Thyroid gland (tissue), 4 donors: ENCODE data around the gene MND1. TPM values are rescaled to one million over a fixed set of nuclear protein-coding genes. Genes with fewer than 3 reads are reported as not detected.
A peak's percentile ranks its signal among the peaks of the same experiment; 100 is the strongest.

Experiments used
- DNase-seq, 2 donors: peaks; one replicate each; pipeline ENCODE4 v3.0.0-alpha.2; 2019
- H3K27ac ChIP-seq, 3 donors: fragments of 200-600 bp; sonication (generic); 1 replicate in 2 of 3; 2 replicates in 1 of 3; pipeline ENCODE4 v1.5.1; 2016 to 2019; ENCODE audit warnings: mild to moderate bottlenecking in 1 of 3, moderate library complexity in 1 of 3
- H3K27me3 ChIP-seq: fragments of 200-600 bp; sonication (generic); one replicate; pipeline ENCODE4 v1.5.1; 2019
- H3K36me3 ChIP-seq, 2 donors: fragments of 200-600 bp; sonication (generic); one replicate each; pipeline ENCODE4 v1.5.1; 2016 to 2019
- H3K4me1 ChIP-seq, 2 donors: fragments of 200-600 bp; sonication (generic); one replicate each; pipeline ENCODE4 v1.5.1; 2017 to 2019
- H3K4me3 ChIP-seq, 3 donors: fragments of 200-600 bp; sonication (generic); replicated peaks in 1 of 3; 1 replicate in 2 of 3; 2 replicates in 1 of 3; pipeline ENCODE4 v1.5.1; 2016; ENCODE audit warnings: mild to moderate bottlenecking in 1 of 3
- H3K9me3 ChIP-seq: fragments of 200-600 bp; sonication (generic); one replicate; pipeline ENCODE4 v1.5.1; 2017
- CTCF ChIP-seq, 6 experiments: fragments of 200-600 bp in 3 of 6; fragments of 450-650 bp in 3 of 6; sonication (generic) in 3 of 6; IDR thresholded peaks; one replicate each; pipeline ENCODE4 v1.5.1; 2016 to 2019; ENCODE audit warnings: antibody characterized with exemption in 6 of 6, mild to moderate bottlenecking in 2 of 6, inconsistent platforms in 1 of 6, moderate library complexity in 1 of 6
- POLR2A ChIP-seq, 2 donors: fragments of 450-650 bp; IDR thresholded peaks; one replicate each; pipeline ENCODE4 v1.6.1; 2017; ENCODE audit warnings: antibody characterized with exemption in 2 of 2, mild to moderate bottlenecking in 2 of 2, moderate library complexity in 1 of 2
- WGBS, 2 donors: methylation state at CpG; one replicate each; pipeline ENCODE4 v1.1.5; 2017; 5-methylcytosine and 5-hydroxymethylcytosine counted together
- intact Hi-C: fragments of 100-400 bp; cut with DNase I; formaldehyde crosslinking; loops from one replicate; pipeline ENCODE4 v1.15.1; 2023
- total RNA-seq, 4 donors: library from RNA; depleted of rRNA; stranded (reverse); fragments of >200 nt; gene quantifications; one replicate each; pipeline ENCODE4 v1.2.3, GENCODE V29; 2016

MND1 gene
- total RNA-seq: 1 to 10 TPM in 1 of 4 donors, under 1 TPM in 1, not detected in 2; 0.89 to 1.6 TPM

- intact Hi-C loops: loop anchor here (2.0 to 10.0 kb wide), 2 partner anchors 120 to 232 kb away; partner anchors contain the start of gene TMEM131L
Measured at GRCh38 chr4:153344131-153345011, at the start of gene MND1. TSS of gene MND1 (plus strand) at chr4:153344688. CDS start at chr4:153344738, 50 bp downstream.

GRCh38 chr4:153295131-153295755 is 49.2 kb upstream of the MND1 start:
- H3K4me3 ChIP-seq: no peak overlapping the region
- TF ChIP-seq POLR2A (IDR thresholded peaks at IDR 0.05) (no peak), CTCF (IDR thresholded peaks at IDR 0.05) (no peak)
- H3K27ac ChIP-seq: peak overlapping the region in 1 of 3 donors; percentile 15
- intact Hi-C loops: no loop called here
- no peaks in the 10 kb centered on the region for H3K27me3 ChIP-seq
- H3K9me3 ChIP-seq: no peaks in the 10 kb centered on the region
- H3K4me1 ChIP-seq: peaks cover 25 to 39% of the 10 kb centered on the region in 2 donors
- DNase-seq: no peak
- peaks cover 12 to 13% of the 10 kb centered on the region in 2 donors for H3K36me3 ChIP-seq
- 90 to 95% methylated on average over 39 of the region's 40 CpGs for WGBS, 2 donors

More at GRCh38 chr4:153344131-153345011, at the start of gene MND1:
- peak within 1 kb of the TSS in 1 of 3 donors; percentile 28 for H3K27ac ChIP-seq
- no peak for TF ChIP-seq POLR2A (IDR thresholded peaks at IDR 0.05)
- TF ChIP-seq CTCF (IDR thresholded peaks at IDR 0.05): peak; percentile 68 to 99 (median 86)
- peak; percentile 83 to 89 for DNase-seq
- no peaks in the 10 kb centered on the region for H3K27me3 ChIP-seq
- H3K4me3 ChIP-seq: peak within 1 kb of the TSS; percentile 28 to 71 (median 41)
- WGBS, 2 donors: 2 to 3% methylated on average over 26 to 31 of the region's 86 CpGs
- H3K9me3 ChIP-seq: no peaks in the 10 kb centered on the region
- H3K4me1 ChIP-seq: peaks cover 4 to 16% of the 10 kb centered on the region in 2 donors
- H3K36me3 ChIP-seq: peaks cover 0 to 3% of the 10 kb centered on the region in 2 donors

- peak overlapping the region in 2 of 3 donors; percentile 19 to 54 for H3K27ac ChIP-seq
- DNase-seq: peak in 1 of 2 donors; percentile 30
- TF ChIP-seq POLR2A (IDR thresholded peaks at IDR 0.05) (no peak), CTCF (IDR thresholded peaks at IDR 0.05) (no peak)
- peaks cover 13 to 16% of the 10 kb centered on the region in 2 donors for H3K36me3 ChIP-seq
- H3K4me3 ChIP-seq: no peak overlapping the region
- 47 to 61% methylated on average over 11 of the region's 11 CpGs for WGBS, 2 donors
- peaks cover 25 to 39% of the 10 kb centered on the region in 2 donors for H3K4me1 ChIP-seq
- intact Hi-C loops: no loop called here
- no peaks in the 10 kb centered on the region for H3K9me3 ChIP-seq
- no peaks in the 10 kb centered on the region for H3K27me3 ChIP-seq
Measured at GRCh38 chr4:153296040-153296823, 48.3 kb upstream of the MND1 start.

GRCh38 chr4:153297116-153297515 is 47.4 kb upstream of the MND1 start:
- H3K27me3 ChIP-seq: no peaks in the 10 kb centered on the region
- TF ChIP-seq CTCF (IDR thresholded peaks at IDR 0.05) (no peak), POLR2A (IDR thresholded peaks at IDR 0.05) (no peak)
- H3K9me3 ChIP-seq: no peaks in the 10 kb centered on the region
- peaks cover 13 to 16% of the 10 kb centered on the region in 2 donors for H3K36me3 ChIP-seq
- peaks cover 25 to 39% of the 10 kb centered on the region in 2 donors for H3K4me1 ChIP-seq
- H3K4me3 ChIP-seq: no peak overlapping the region
- peak; percentile 69 to 74 for DNase-seq
- WGBS, 2 donors: 39 to 52% methylated on average over 8 of the region's 8 CpGs
- H3K27ac ChIP-seq: peak overlapping the region; percentile 19 to 54 (median 49)
- intact Hi-C loops: no loop called here
